IMR-90 (cell line): Measurements from ENCODE around the gene CMTM7. TPM values are rescaled to one million over a fixed set of nuclear protein-coding genes. Genes with fewer than 3 reads are reported as not detected.

Experiments
- ATAC-seq: fragments of 200-7000 bp; cut with Tn5 transposase; 2 replicates; pipeline ENCODE4 v1.9.1; 2020; ENCODE audit warnings: low read depth, mild to moderate bottlenecking, moderate library complexity
- BruUV-seq: library from RNA; stranded (reverse); fragments of 400-500 nt; replicated peaks from 2 replicates; lab custom pipeline; 2021; lab: Mats Ljungman, UMichigan
- CTCF ChIA-PET: fragments of 300-600 bp; formaldehyde crosslinking; extraction: SDS; loops from one replicate; lab custom pipeline; 2021; ENCODE audit warnings: antibody characterized with exemption; lab: Yijun Ruan, JAX
- POLR2A ChIA-PET: fragments of 300-600 bp; sonication (Branson Sonifier 250); formaldehyde crosslinking; loops from one replicate; lab custom pipeline; 2022; ENCODE audit warnings: antibody characterized with exemption; ENCODE audit not compliant: unreplicated experiment; lab: Charles Lee
- DNase-seq: peaks from one replicate; pipeline ENCODE4 v3.0.0; 2013
- H2AFZ ChIP-seq: replicated peaks from 2 replicates; pipeline ENCODE3; 2013; ENCODE audit warnings: low read length, mild to moderate bottlenecking; ENCODE audit not compliant: poor library complexity
- H2AK5ac ChIP-seq: 2 replicates; pipeline ENCODE4 v1.6.1; 2013; ENCODE audit warnings: low read depth, low read length, inconsistent platforms
- H2AK9ac ChIP-seq: replicated peaks from 2 replicates; pipeline ENCODE3; 2013; ENCODE audit warnings: mild to moderate bottlenecking, low read depth, low read length, moderate library complexity; ENCODE audit not compliant: poor library complexity
- H2BK120ac ChIP-seq: 2 replicates; pipeline ENCODE4 v1.6.1; 2013; ENCODE audit warnings: low read depth, low read length, inconsistent platforms
- H2BK15ac ChIP-seq: 3 replicates; pipeline ENCODE4 v1.6.1; 2013; ENCODE audit warnings: low read depth, low read length, inconsistent platforms
- H2BK20ac ChIP-seq: 2 replicates; pipeline ENCODE4 v1.6.1; 2013; ENCODE audit warnings: low read depth, mild to moderate bottlenecking, inconsistent platforms, low read length, moderate library complexity
- H2BK5ac ChIP-seq: 2 replicates; pipeline ENCODE4 v1.6.1; 2013; ENCODE audit warnings: mild to moderate bottlenecking, low read depth, low read length, inconsistent platforms; ENCODE audit not compliant: poor library complexity, severe bottlenecking
- H3K14ac ChIP-seq: replicated peaks from 2 replicates; pipeline ENCODE4 v1.6.1; 2013; ENCODE audit warnings: low read depth, low read length, inconsistent platforms
- H3K18ac ChIP-seq: 2 replicates; pipeline ENCODE4 v1.6.1; 2013; ENCODE audit warnings: low read depth, low read length, control low read depth
- H3K23ac ChIP-seq: 2 replicates; pipeline ENCODE4 v1.6.1; 2013; ENCODE audit warnings: low read depth, low read length, inconsistent platforms
- H3K27ac ChIP-seq: 2 replicates; pipeline ENCODE4 v1.5.1; 2013; ENCODE audit warnings: mild to moderate bottlenecking, control low read depth, low read length; ENCODE audit not compliant: insufficient read depth
- H3K27me3 ChIP-seq: 2 replicates; pipeline ENCODE4 v1.6.1; 2013; ENCODE audit warnings: low read length; ENCODE audit not compliant: control insufficient read depth, insufficient read depth
- H3K36me3 ChIP-seq: 2 replicates; pipeline ENCODE4 v1.6.1; 2013; ENCODE audit warnings: low read length, mixed read lengths; ENCODE audit not compliant: control insufficient read depth, insufficient read depth
- H3K4ac ChIP-seq: 2 replicates; pipeline ENCODE4 v1.6.1; 2013; ENCODE audit warnings: low read depth, low read length, inconsistent platforms
- H3K4me1 ChIP-seq: 2 replicates; pipeline ENCODE4 v1.6.1; 2013; ENCODE audit warnings: low read length, mixed read lengths; ENCODE audit not compliant: control insufficient read depth, insufficient read depth
- H3K4me2 ChIP-seq: 2 replicates; pipeline ENCODE4 v1.6.1; 2013; ENCODE audit warnings: low read depth, mild to moderate bottlenecking, control low read depth, low read length, moderate library complexity
- H3K4me3 ChIP-seq: 2 replicates; pipeline ENCODE4 v1.5.1; 2013; ENCODE audit warnings: low read depth, mild to moderate bottlenecking, control low read depth, low read length, moderate library complexity; ENCODE audit not compliant: insufficient read depth
- H3K56ac ChIP-seq: 2 replicates; pipeline ENCODE4 v1.6.1; 2013; ENCODE audit warnings: low read length, inconsistent platforms; ENCODE audit not compliant: insufficient read depth; ENCODE audit errors: extremely low read depth
- H3K79me1 ChIP-seq, 2 experiments: 2 replicates each; pipeline ENCODE4 v1.6.1; 2013; ENCODE audit warnings: low read length in 2 of 2, inconsistent platforms in 1 of 2, low read depth in 1 of 2
- H3K9ac ChIP-seq: 2 replicates; pipeline ENCODE4 v1.6.1; 2013; ENCODE audit warnings: low read depth, low read length, control low read depth
- H3K9me1 ChIP-seq: 2 replicates; pipeline ENCODE4 v1.6.1; 2013; ENCODE audit warnings: low read length, inconsistent platforms; ENCODE audit not compliant: insufficient read depth
- H3K9me3 ChIP-seq: 2 replicates; pipeline ENCODE4 v1.6.1; 2013; ENCODE audit warnings: low read length; ENCODE audit not compliant: control insufficient read depth, insufficient read depth
- H4K20me1 ChIP-seq: 2 replicates; pipeline ENCODE4 v1.6.1; 2013; ENCODE audit warnings: low read length, inconsistent platforms; ENCODE audit not compliant: insufficient read depth
- H4K5ac ChIP-seq: 2 replicates; pipeline ENCODE4 v1.6.1; 2013; ENCODE audit warnings: mild to moderate bottlenecking, low read depth, low read length, control low read depth
- H4K8ac ChIP-seq, 2 experiments: 2 replicates each; pipeline ENCODE4 v1.6.1; 2013; ENCODE audit warnings: low read depth in 2 of 2, low read length in 2 of 2, control low read depth in 1 of 2, inconsistent platforms in 1 of 2
- H4K91ac ChIP-seq: 2 replicates; pipeline ENCODE4 v1.6.1; 2013; ENCODE audit warnings: low read depth, low read length, inconsistent platforms; ENCODE audit not compliant: insufficient read depth
- CEBPB ChIP-seq: IDR thresholded peaks from 2 replicates; pipeline ENCODE4 v1.6.1; 2012; ENCODE audit warnings: low read depth, low read length, improper control_type of control experiment
- FOS ChIP-seq: fragments of 150-350 bp; IDR thresholded peaks from 2 replicates; pipeline ENCODE4 v1.6.1; 2016; ENCODE audit warnings: low read depth, low read length
- MAFK ChIP-seq: IDR thresholded peaks from 2 replicates; pipeline ENCODE4 v1.6.1; 2012; ENCODE audit warnings: low read depth, low read length, improper control_type of control experiment
- MXI1 ChIP-seq: IDR thresholded peaks from 2 replicates; pipeline ENCODE4 v1.6.1; 2012; ENCODE audit warnings: low read depth, mild to moderate bottlenecking, low read length, moderate library complexity, borderline replicate concordance
- POLR2A ChIP-seq: IDR thresholded peaks from 2 replicates; pipeline ENCODE4 v1.6.1; 2012; ENCODE audit warnings: mild to moderate bottlenecking, low read depth, low read length
- RAD21 ChIP-seq: IDR thresholded peaks from 2 replicates; pipeline ENCODE4 v1.6.1; 2012; ENCODE audit warnings: low read length, improper control_type of control experiment
- RCOR1 ChIP-seq: IDR thresholded peaks from 2 replicates; pipeline ENCODE4 v1.6.1; 2012; ENCODE audit warnings: mild to moderate bottlenecking, low read length, improper control_type of control experiment; ENCODE audit not compliant: insufficient replicate concordance
- RFX5 ChIP-seq: IDR thresholded peaks from 2 replicates; pipeline ENCODE4 v1.8.0; 2012; ENCODE audit warnings: low read depth, mild to moderate bottlenecking, low read length, moderate library complexity
- SMC3 ChIP-seq: fragments of 150-350 bp; IDR thresholded peaks from 2 replicates; pipeline ENCODE4 v1.6.1; 2016; ENCODE audit warnings: low read depth, mild to moderate bottlenecking, antibody characterized with exemption, low read length, moderate library complexity
- WGBS, 2 experiments: methylation state at CpG; one replicate each; pipeline versions ENCODE4 v1.1.5 to v1.1.7; 2013; ENCODE audit warnings: missing lambda C conversion rate in 2 of 2; ENCODE audit not compliant: insufficient read length in 1 of 2; ENCODE audit errors: extremely low coverage in 2 of 2; 5-methylcytosine and 5-hydroxymethylcytosine counted together
- dilution Hi-C: fragments of 300-500 bp; cut with HindIII; formaldehyde crosslinking; loops from one replicate; pipeline ENCODE4 v1.14.3; 2018; ENCODE audit warnings: low sequenced_read_pairs; ENCODE audit not compliant: unreplicated experiment
- in situ Hi-C: fragments of 300-500 bp; cut with MboI; formaldehyde crosslinking; loops from 3 replicates; pipeline ENCODE4 v1.14.3; 2019; ENCODE audit warnings: low sequenced_read_pairs, inconsistent platforms, mixed read lengths
- intact Hi-C: fragments of 100-400 bp; cut with micrococcal nuclease; formaldehyde crosslinking; loops from 2 replicates; pipeline ENCODE4 v1.10.0; 2022
- polyA plus RNA-seq, 3 experiments: library from polyadenylated mRNA; depleted of rRNA; stranded (reverse); fragments of >200 nt; gene quantifications; 2 replicates each; pipeline ENCODE4 v1.2.3, GENCODE V29; 2012; ENCODE audit warnings: low replicate concordance in 1 of 3
- total RNA-seq: library from RNA; depleted of rRNA; stranded (reverse); fragments of >200 nt; gene quantifications from 2 replicates; pipeline ENCODE4 v1.2.3, GENCODE V29; 2012
- TF ChIP-seq, protein P1 (sequence below): fragments of 150-350 bp; IDR thresholded peaks from 2 replicates; pipeline ENCODE4 v1.6.1; 2016; ENCODE audit warnings: low read depth, mild to moderate bottlenecking, low read length, moderate library complexity, borderline replicate concordance

The CMTM7 gene
- total and polyA plus RNA-seq, 2 of the 4 experiments (the other 2 are of a cell fraction), result 3.4 to 31.4 TPM

DNA sequence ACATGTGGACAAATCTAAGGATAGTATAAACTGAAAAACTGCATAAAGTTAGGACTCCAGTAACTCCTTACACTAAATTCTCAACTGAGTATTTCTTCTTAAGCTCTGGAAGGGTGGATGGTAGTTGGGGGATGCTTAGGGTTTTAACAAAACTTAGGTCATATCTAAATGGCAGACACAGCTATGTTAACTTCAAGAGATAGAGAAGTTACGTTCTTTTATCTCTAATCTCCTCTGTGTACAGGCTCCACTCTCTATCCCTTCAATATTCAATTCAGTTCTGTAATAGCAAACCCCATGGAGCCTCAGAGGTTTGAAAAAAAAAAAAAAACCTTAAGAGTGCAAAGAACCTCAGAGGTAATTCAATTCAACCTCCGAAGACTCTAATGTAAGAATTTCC lies 107.9 kb downstream of the CMTM7 start:
- H2BK120ac ChIP-seq, result no peak overlapping the region
- CTCF ChIA-PET, result no interaction called here
- peaks cover 29 to 43% of the 10 kb centered on the region in 2 experiments for H3K79me1 ChIP-seq
- no peak overlapping the region for H4K5ac ChIP-seq
- no peak overlapping the region for H3K27ac ChIP-seq
- TF ChIP-seq MAFK, result no peak
- TF ChIP-seq, protein P1, sequence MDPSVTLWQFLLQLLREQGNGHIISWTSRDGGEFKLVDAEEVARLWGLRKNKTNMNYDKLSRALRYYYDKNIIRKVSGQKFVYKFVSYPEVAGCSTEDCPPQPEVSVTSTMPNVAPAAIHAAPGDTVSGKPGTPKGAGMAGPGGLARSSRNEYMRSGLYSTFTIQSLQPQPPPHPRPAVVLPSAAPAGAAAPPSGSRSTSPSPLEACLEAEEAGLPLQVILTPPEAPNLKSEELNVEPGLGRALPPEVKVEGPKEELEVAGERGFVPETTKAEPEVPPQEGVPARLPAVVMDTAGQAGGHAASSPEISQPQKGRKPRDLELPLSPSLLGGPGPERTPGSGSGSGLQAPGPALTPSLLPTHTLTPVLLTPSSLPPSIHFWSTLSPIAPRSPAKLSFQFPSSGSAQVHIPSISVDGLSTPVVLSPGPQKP, result no peak
- no peak for TF ChIP-seq RFX5
- no peak for TF ChIP-seq CEBPB
- no peak for TF ChIP-seq SMC3
- TF ChIP-seq POLR2A, result no peak
- TF ChIP-seq RAD21, result no peak
- TF ChIP-seq MXI1, result no peak
- no peak for TF ChIP-seq RCOR1
- no peak for TF ChIP-seq FOS
- no peak overlapping the region for H3K4me3 ChIP-seq
- H3K27me3 ChIP-seq, result no peaks in the 10 kb centered on the region
- H2BK20ac ChIP-seq, result no peak overlapping the region
- no peak overlapping the region for H3K18ac ChIP-seq
- no peak overlapping the region for H4K91ac ChIP-seq
- ATAC-seq, result no peak
- no TSS peak for BruUV-seq
- POLR2A ChIA-PET, result no interaction called here
- H3K9me1 ChIP-seq, result peaks cover 3% of the 10 kb centered on the region; the same call in 1 of the 2 replicates
- in situ Hi-C loops (no loop called here), intact Hi-C loops (no loop called here), dilution Hi-C loops (no loop called here)
- no peak overlapping the region for H4K8ac ChIP-seq
- peaks cover 27% of the 10 kb centered on the region for H4K20me1 ChIP-seq
- no peak overlapping the region for H2BK5ac ChIP-seq
- no peak overlapping the region for H2AK5ac ChIP-seq
- no peak overlapping the region for H2AK9ac ChIP-seq
- H2AFZ ChIP-seq, result no peak overlapping the region
- H3K4me1 ChIP-seq, result peaks cover 3% of the 10 kb centered on the region; the same call in 1 of the 2 replicates
- H3K14ac ChIP-seq, result no peak overlapping the region
- H3K4ac ChIP-seq, result no peak overlapping the region
- DNase-seq, result no peak
- no peak overlapping the region for H2BK15ac ChIP-seq
- H3K56ac ChIP-seq, result no peak overlapping the region
- no peak overlapping the region for H3K4me2 ChIP-seq
- H3K9me3 ChIP-seq, result no peaks in the 10 kb centered on the region
- WGBS, 2 experiments, result no CpG with 5 or more reads among the region's 2 CpGs
- no peak overlapping the region for H3K9ac ChIP-seq
- H3K23ac ChIP-seq, result no peak overlapping the region
- no peaks in the 10 kb centered on the region for H3K36me3 ChIP-seq
